Measurements from ENCODE around the gene ENAH. TPM values are rescaled to one million over a fixed set of nuclear protein-coding genes. Genes with fewer than 3 reads are reported as not detected.

The ENAH gene
- total RNA-seq, 2 experiments from 2014 or later = not detected

DNA sequence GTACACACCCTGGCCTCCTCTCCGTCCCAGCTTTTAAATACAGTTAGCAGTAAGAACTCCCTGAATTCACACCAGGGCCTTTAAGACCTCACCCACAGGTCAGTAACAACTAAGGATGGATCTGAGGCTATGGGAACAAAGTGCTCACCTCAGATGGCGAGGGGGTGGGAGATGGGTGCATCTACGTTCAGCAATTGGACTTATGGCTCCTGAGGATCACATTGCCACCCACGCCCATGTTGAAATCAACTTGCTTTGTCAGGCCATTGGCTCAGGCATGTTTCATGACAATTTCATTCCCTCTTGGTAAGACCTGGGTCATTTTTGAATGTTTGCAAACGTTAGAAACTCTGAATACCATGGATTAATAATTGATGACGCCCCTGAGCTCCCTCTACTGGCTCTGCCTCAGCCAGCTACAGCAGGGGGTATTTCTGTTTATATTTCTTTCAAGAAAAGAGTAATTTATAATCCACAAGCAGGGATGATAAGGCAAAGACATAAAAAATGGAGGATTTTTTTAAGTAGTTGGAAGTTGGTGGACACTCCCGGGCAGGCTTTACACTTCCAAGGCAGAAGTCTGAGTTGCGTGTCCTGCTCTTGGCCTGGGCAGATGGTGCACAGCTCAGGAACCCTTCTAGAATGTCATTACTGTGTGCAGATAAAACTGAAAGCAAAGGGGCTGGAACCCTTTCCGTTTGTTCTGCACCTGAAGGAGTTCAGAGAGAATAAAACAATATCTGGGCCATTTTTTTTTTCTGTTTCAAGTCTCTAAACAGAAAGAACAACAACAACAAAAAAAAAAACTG, 211.4 kb downstream of the ENAH start:
- CTCF ChIA-PET = interaction anchor here (0.7 to 7.8 kb wide), 8 partner anchors 12 to 122 kb away, joined by 3 to 139 read pairs (median 8); partner anchors contain the start of gene LBR
- Mint-ChIP-seq H3K4me1 (ENCODE audit: low read depth) (peaks cover 54% of the 10 kb centered on the region), H3K36me3 (ENCODE audit: low read depth) (no peaks in the 10 kb centered on the region), H3K9me3 (ENCODE audit: insufficient read depth) (no peaks in the 10 kb centered on the region), H3K27me3 (ENCODE audit: low read depth) (no peaks in the 10 kb centered on the region), H3K4me3 (peak overlapping the region; percentile 55), H3K27ac (peak overlapping the region; percentile 75)
- no peak for DNase-seq
- ATAC-seq = no peak
- POLR2A ChIA-PET = interaction anchor here (0.7 to 7.0 kb wide), 5 partner anchors 13 to 622 kb away, joined by 3 to 135 read pairs (median 11); partner anchors contain the start of genes H3-3A and LBR

DNA sequence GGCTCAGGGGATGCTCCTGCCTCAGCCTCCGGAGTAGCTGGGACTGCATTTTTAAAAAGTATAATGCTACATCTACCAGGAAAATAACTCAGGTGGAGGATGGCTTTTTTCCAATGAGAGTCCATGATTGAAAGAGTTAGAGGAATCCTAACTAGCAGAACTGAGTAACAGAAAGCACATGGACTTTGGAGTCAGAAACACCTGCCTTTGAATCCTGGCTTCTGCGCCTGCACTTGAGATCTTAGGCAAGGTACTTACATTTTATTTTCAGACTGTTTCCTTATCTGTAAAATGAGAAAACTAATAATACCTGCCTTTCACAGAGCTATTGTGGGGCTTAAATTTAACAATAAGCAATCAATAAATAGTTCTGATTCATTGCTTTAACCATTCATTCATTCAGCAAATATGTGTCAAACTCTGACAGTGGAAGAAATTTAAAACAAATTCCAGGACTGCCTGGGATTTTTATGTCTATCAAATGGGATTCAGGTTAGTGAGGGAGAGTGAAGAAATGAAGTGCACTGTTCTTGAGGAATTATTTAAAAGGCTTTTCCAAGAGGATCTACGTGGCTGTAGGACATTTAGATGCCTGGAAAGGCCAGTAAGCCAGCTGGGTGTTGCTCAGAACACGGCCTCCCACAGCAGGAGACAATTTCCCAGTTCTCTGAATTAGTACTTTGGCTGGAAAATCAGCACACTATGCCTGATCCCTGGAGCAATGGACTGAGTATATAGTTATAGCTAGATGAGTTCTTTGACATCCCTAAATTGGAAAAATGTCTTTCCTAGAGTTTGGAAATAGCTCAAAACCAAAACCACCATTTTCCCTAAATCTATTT, 212.3 kb downstream of the ENAH start:
- Mint-ChIP-seq H3K9me3 (ENCODE audit: insufficient read depth) (no peaks in the 10 kb centered on the region), H3K27ac (no peak overlapping the region), H3K27me3 (ENCODE audit: low read depth) (peaks cover 2% of the 10 kb centered on the region), H3K36me3 (ENCODE audit: low read depth) (no peaks in the 10 kb centered on the region), H3K4me1 (ENCODE audit: low read depth) (peaks cover 45% of the 10 kb centered on the region), H3K4me3 (no peak overlapping the region)
- CTCF ChIA-PET = interaction anchor here (0.9 to 7.8 kb wide), 8 partner anchors 11 to 121 kb away, joined by 3 to 139 read pairs (median 8); partner anchors contain the start of gene LBR
- POLR2A ChIA-PET = interaction anchor here (0.7 to 7.0 kb wide), 6 partner anchors 12 to 622 kb away, joined by 3 to 135 read pairs (median 8); partner anchors contain the start of genes H3-3A and LBR
- no peak for DNase-seq
- ATAC-seq = no peak

DNA sequence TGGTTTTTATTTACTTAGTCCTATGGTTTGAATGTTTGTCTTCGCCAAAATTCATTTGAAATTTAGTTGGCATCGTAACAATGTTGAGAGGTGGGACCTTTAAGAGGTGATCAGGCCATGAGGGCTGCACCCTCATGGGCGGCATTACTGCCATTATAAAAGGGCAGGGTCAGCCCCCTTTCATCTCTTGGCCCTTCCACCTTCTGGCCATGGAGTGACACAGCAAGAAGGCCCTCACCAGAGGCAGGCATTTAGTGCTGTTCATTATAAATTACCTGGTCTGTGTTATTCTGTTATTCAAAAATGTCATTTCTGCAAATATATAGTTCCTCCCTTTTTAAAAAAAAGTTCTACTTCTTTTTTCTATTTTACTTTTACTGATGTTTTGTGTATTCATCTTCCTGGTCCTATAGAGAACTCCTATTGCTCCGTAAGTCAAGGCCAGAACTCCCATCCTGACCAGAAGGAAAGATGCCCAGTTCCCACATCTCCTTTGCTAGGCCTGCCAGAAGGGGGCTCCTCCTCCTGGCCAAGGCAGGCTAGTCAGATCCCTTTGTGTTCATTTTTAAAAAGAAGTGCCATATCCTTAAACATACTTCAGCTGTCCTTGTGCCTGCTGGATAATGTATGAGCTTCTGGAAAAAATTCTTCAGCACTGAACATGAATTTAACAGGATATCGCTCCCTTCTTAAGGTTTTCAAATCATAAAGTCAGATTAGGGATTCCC, 215.0 kb downstream of the ENAH start:
- H3K9me3 Mint-ChIP-seq (ENCODE audit: insufficient read depth) = no peaks in the 10 kb centered on the region
- CTCF ChIA-PET = no interaction called here
- H3K36me3 Mint-ChIP-seq (ENCODE audit: low read depth) = no peaks in the 10 kb centered on the region
- H3K27me3 Mint-ChIP-seq (ENCODE audit: low read depth) = peaks cover 11% of the 10 kb centered on the region
- no peak for DNase-seq
- no peak overlapping the region for H3K4me3 Mint-ChIP-seq
- H3K4me1 Mint-ChIP-seq (ENCODE audit: low read depth) = peaks cover 19% of the 10 kb centered on the region
- ATAC-seq = no peak
- POLR2A ChIA-PET = no interaction called here
- H3K27ac Mint-ChIP-seq = no peak overlapping the region

Other genes with a start within 250 kb of the ENAH start
- 100 to 1,000 TPM; 226 to 234 TPM for gene LBR, start 225.1 kb downstream of the ENAH start, total RNA-seq
- 100 to 1,000 TPM; 240 to 247 TPM for gene SRP9, start 124.7 kb upstream of the ENAH start, total RNA-seq
- gene EPHX1, start 157.0 kb upstream of the ENAH start, total RNA-seq = 1 to 10 TPM; 1.5 to 2.0 TPM
- 10 to 100 TPM; 83.5 to 85.8 TPM for gene TMEM63A, start 229.3 kb upstream of the ENAH start, total RNA-seq
- not detected for gene LEFTY1, start 236.0 kb upstream of the ENAH start, total RNA-seq

All from activated CD8-positive, alpha-beta T cell treated with anti-CD3 and anti-CD28 coated beads, Interleukin-2, amount 10 ng/mL, durations not matched to agents 7 days and 5 days (primary cell).